Activated CD8-positive, alpha-beta memory T cell treated with anti-CD3 and anti-CD28 coated beads for 1 hour (primary cell): ENCODE results near the gene SYT17.

Experiments used
- DNase-seq, 2 donors: peaks; one replicate each; pipeline ENCODE4 v3.0.0-alpha.2; 2020; ENCODE audit warnings: low read depth in 1 of 2; ENCODE audit errors: extremely low read depth in 1 of 2

SYT17 gene

DNA sequence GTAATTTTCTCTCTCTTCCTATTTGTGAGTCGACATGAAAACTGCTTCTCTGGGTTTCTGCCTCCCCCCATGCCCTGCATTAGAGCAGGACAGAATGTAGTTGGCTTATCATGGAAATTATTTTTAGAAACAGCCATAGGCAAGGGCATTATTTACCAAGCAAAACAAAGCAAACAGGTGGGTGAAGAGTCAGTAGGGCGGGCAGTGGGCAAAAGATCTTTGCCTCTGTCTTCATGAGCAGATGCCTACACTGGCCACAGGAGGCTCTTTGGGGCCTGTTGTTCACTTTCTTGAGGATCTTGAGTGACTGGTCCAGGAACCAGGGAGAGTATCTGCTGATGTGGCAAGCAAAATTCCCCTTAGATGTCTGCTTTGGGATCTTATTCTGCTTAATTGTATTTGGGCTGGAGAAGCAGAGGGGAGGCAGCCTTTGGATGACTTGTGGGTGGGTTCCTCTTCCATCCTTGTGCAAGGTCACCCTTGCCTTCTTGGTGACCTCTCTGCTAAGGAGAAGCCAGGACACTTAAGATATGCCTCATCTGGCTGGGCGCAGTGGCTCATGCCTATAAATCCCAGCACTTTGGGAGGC lies 75.0 kb downstream of the SYT17 start:
- no peak for DNase-seq

- DNase-seq: no peak
These were observed 77.4 kb downstream of the SYT17 start for GRCh38 chr16:19245326-19245925.

- no peak for DNase-seq
These were observed 84.9 kb downstream of the SYT17 start for GRCh38 chr16:19252904-19253303.

- DNase-seq: no peak
These were observed 86.6 kb downstream of the SYT17 start for GRCh38 chr16:19254611-19255010.

GRCh38 chr16:19264123-19264673 lies 96.2 kb downstream of the SYT17 start:
- no peak for DNase-seq

DNA sequence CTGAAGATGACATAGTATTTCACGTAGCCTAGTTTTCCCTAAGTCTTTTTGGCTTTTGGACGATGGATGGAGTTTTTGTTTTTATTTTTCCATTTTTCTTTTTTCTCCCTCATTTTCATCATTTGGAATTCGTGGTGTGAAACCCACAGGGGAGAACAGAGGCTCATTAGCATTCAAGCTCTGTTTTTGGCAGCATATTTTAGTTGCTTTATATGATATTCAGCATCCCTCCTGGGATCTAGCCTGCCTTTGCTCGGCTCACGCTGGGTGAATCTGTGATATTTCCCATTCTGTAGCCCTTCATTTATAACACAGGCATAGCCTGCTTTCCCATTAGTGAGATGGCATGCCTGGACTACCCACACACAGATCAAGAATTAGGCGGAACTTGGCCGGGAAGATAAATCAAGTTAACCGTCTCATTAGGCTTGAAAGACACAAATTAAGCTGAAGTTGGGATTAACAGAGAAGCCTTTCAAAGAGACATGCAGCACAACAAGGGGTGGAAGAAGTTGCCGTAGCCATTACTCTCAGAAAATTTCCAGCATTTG lies 97.4 kb downstream of the SYT17 start:
- DNase-seq: no peak

DNA sequence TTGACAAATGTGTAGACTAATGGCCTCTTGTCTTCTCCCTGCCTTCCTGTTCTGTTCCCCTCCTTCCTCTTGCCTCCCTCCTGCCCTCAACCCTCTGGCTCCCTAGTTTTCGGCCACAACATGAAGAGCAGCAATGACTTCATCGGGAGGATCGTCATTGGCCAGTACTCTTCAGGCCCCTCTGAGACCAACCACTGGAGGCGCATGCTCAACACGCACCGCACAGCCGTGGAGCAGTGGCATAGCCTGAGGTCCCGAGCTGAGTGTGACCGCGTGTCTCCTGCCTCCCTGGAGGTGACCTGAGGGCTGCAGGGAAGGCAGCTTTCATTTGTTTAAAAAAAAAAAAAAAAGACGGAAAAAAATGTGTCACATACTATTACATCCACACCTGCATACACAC lies 98.7 kb downstream of the SYT17 start:
- DNase-seq: no peak

DNA sequence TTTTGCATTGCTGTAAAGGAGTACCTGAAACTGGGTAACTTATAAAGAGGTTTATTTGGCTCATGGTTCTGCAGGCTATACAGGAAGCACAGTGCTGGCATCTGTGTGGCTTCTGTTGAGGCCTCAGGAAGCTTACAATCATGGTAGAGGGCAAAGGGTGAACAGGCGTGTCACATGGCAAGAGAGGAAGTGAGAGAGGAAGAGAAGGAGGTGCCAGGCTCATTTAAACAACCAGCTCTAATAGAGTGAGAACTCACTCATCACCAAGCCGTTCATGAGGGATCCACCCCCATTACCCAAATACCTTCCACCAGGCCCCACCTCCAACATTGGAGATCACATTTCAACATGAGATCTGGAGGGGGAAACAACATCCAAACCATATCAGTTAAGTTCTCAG lies 101.1 kb downstream of the SYT17 start:
- no peak for DNase-seq

GRCh38 chr16:19274165-19274797 lies 106.2 kb downstream of the SYT17 start:
- no peak for DNase-seq

DNA sequence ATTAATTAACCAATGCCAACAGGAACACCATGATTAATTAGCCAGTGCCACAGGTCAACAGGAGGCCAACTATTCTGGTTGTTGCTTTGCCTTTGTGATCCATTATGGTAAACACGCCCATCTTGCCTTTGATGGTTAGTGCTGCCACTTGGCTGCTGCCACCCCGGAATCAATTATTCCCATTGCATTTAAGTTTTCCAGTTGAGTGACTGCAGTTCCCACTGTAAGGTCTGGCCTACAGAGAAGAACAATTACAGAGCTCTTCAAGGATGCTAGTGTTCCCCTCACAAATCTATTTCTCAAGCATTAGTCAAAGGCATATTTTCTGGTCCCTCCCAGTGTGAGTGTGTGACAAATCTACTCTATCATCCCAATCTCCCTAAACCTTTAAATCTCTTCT lies 110.4 kb downstream of the SYT17 start:
- no peak for DNase-seq

GRCh38 chr16:19281246-19281645 lies 113.2 kb downstream of the SYT17 start:
- no peak for DNase-seq

DNA sequence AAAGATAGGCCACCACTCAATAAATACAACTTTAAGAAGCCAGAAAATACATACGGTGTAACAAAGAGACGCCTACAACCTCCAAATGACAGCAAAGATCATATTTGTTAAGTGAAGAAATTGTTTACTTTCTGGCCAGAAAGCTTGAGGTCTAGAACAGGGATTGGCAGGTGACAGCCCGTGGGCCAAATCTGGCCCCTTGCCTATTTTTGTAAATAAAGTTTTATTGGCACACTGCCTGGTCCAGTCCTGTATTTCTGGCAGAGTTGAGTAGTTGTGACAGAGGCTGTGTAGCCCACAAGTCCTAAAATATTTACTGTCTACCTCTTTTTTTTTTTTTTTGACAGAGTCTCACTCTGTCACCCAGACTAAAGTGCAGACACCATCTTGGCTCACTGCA lies 114.1 kb downstream of the SYT17 start:
- DNase-seq: no peak

GRCh38 chr16:19283637-19284036 lies 115.6 kb downstream of the SYT17 start:
- DNase-seq: no peak

- DNase-seq: no peak
These were observed 116.2 kb downstream of the SYT17 start for GRCh38 chr16:19284207-19284606.

DNA sequence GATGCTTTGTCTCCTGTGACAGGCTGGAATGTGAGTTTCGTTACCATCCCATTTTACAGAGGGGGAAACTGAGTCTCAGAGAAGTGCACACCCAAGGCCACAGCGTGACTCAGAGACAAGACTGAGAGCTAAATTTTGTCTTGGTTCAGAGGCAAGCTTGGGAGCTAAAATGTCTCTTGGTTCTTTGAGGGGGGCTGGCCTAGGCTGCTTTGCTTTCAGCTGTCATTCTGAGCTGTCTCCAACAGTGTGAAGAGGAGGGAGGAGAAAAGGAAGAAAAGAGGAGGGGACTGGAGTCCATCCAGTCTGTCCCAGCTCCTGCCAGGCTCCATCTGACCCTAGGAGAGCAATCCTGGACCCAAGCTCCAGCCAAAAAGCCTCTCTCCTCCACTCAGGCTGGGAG lies 117.4 kb downstream of the SYT17 start, which contains the start of gene CLEC19A:
TSS of gene CLEC19A (plus strand) at position 301 of the 400 bp plus-strand sequence. CDS start 121 bp downstream, outside the sequence.
- no peak for DNase-seq

DNA sequence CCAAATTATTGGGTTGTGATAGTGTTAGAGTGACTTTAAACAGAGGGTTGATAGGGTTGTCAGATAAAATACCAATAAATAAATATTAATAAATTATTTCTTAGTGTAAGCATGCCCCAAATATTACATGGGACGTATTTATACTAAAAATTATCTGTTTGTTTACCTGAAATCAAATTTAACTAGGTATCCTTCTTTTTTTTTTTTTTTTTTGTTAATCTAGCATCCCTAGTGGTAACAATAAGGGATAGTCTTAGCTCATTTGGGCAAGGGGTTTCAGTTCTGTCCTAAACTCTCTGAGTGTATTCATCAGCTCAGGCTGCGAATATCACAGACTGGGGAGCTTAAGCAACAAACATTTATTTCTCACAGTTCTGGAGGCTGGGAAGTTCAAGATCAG lies 118.8 kb downstream of the SYT17 start:
- no peak for DNase-seq

- no peak for DNase-seq
These were observed 119.2 kb downstream of the SYT17 start for GRCh38 chr16:19287241-19287640.

- no peak for DNase-seq
These were observed 121.1 kb downstream of the SYT17 start for GRCh38 chr16:19288872-19289799.

- no peak for DNase-seq
These were observed 121.9 kb downstream of the SYT17 start for GRCh38 chr16:19289811-19290485.

DNA sequence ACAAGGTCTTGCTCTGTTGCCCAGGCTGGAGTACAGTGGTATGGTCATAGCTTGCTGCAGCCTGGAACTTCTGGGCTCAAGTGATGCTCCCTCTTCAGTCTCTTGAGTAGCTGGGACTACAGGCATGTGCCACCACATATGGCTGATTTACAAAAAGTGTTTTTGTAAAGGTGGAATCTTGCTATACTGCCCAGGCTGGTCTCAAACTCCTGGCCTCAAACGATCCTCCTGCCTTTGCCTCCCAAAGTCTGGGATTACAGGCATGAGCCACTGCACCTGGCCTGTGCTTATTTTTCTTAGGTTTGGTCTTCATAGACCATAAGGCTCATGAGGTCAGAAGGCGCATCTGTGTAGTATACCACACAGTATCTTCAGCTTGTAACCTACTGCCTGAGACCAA lies 122.8 kb downstream of the SYT17 start:
- DNase-seq: no peak
